ENCODE measurements around the gene DHRSX. TPM values are rescaled to one million over a fixed set of nuclear protein-coding genes. Genes with fewer than 3 reads are reported as not detected.

Gene DHRSX
- total and polyA plus RNA-seq, 9 of the 15 experiments (the other 6 are each of a cell fraction or from before 2014, with no cell fraction given), result 0.59 to 11.0 (median 6.2) TPM

- TF ChIP-seq TGIF2 (CRISPR knock-in tag; IDR thresholded peaks at IDR 0.05) (no peak), HNRNPLL (IDR thresholded peaks at IDR 0.05; ENCODE audit: low read depth, low read length, poor library complexity, severe bottlenecking) (no peak), ELF1 (tag; IDR thresholded peaks at IDR 0.05) (no peak), PCBP1 (IDR thresholded peaks at IDR 0.05; ENCODE audit: low read depth, low read length, poor library complexity, severe bottlenecking) (no peak), CREB3L1 (IDR thresholded peaks at IDR 0.05; ENCODE audit: borderline replicate concordance, low read depth) (no peak), GTF2E2 (tag; IDR thresholded peaks at IDR 0.05) (no peak), ILK (tag; IDR thresholded peaks at IDR 0.05; ENCODE audit: borderline replicate concordance, low read depth) (no peak)
Measured at GRCh38 chrX:2408856-2409255, 91.9 kb downstream of the DHRSX start (continued).

- intact Hi-C loops (cut with micrococcal nuclease) (no loop called here), in situ Hi-C loops (cut with MboI) (no loop called here)
- CTCF ChIA-PET (ENCODE audit: low intra/inter-chr PET ratio), result no interaction called here
- FAIRE-seq (no peak), DNase-seq (ENCODE audit: extremely low read depth in 1 of 4, low spot score in 3 of 4) (no peak), ATAC-seq (no peak)
- Histone ChIP-seq H3K9ac (ENCODE audit: insufficient read depth in 1 of 2, low read depth in 2 of 2, low read length in 2 of 2) (no peak overlapping the region), H4K20me1 (replicated peaks; ENCODE audit: control insufficient read depth, insufficient read depth, low read length) (no peaks in the 10 kb centered on the region), H3K9me3 (replicated peaks; ENCODE audit: control insufficient read depth, insufficient read depth, low read depth, low read length) (peaks cover 3% of the 10 kb centered on the region), H3K4me2 (ENCODE audit: insufficient read depth, low read length) (no peak overlapping the region), H3K27me3 (ENCODE audit: control insufficient read depth in 2 of 2, insufficient read depth in 2 of 2, low read length in 2 of 2) (no peaks in the 10 kb centered on the region), H3K27ac (ENCODE audit: extremely low read depth, low read depth, low read length) (no peak overlapping the region), H3K79me2 (ENCODE audit: control insufficient read depth, insufficient read depth, low read length) (no peaks in the 10 kb centered on the region), H3K36me3 (ENCODE audit: control insufficient read depth, insufficient read depth, low read length) (peaks cover 4% of the 10 kb centered on the region; the same call in 1 of the 3 replicates), H2AFZ (ENCODE audit: low read depth, low read length) (no peak overlapping the region), H3K9me1 (ENCODE audit: control insufficient read depth, insufficient read depth, low read length) (no peaks in the 10 kb centered on the region), H3K4me3 (no peak overlapping the region), H3K4me1 (replicated peaks in 1 of 2; ENCODE audit: control insufficient read depth in 2 of 2, insufficient read depth in 2 of 2, low read length in 2 of 2) (no peaks in the 10 kb centered on the region)
- BruUV-seq (replicated peaks), result TSS peak; percentile 39
- WGBS (ENCODE audit: insufficient coverage, low coverage, missing lambda C conversion rate), result 73% methylated on average over 11 of the region's 14 CpGs
- POLR2A ChIA-PET, result no interaction called here
- peak; percentile 98 for TF ChIP-seq ZNF146 (CRISPR knock-in tag; IDR thresholded peaks at IDR 0.05; ENCODE audit: unreplicated experiment)
- no peak for TF ChIP-seq FOXA1 (IDR thresholded peaks at IDR 0.05; ENCODE audit: borderline replicate concordance)
- TF ChIP-seq FOXA3 (CRISPR knock-in tag; conservative IDR thresholded peaks at IDR 0.05 in 1 of 2, IDR thresholded peaks at IDR 0.05 in 1 of 2), result peak in 1 of 2 experiments; percentile 51; a peak in 1 of 4 replicates
- TF ChIP-seq ZNF518B (CRISPR knock-in tag; IDR thresholded peaks at IDR 0.05), result no peak
- TF ChIP-seq CBX1 (IDR thresholded peaks at IDR 0.05; ENCODE audit: low read depth), result 0 out of 2 replicates have a peak, but pooled peaks have one; percentile 19
- peak; percentile 86 for TF ChIP-seq RBM25 (IDR thresholded peaks at IDR 0.05; ENCODE audit: low read depth, low read length, severe bottlenecking)
- no peak for TF ChIP-seq ZBTB8A (IDR thresholded peaks at IDR 0.05; ENCODE audit: partially characterized antibody)
- 0 out of 4 replicates have a peak, but pooled peaks of 1 of the 2 experiments have one; percentile 14 for TF ChIP-seq KDM1A (IDR thresholded peaks at IDR 0.05)
Measured at GRCh38 chrX:2406891-2407518, 93.8 kb downstream of the DHRSX start.
